Aortic smooth muscle cell (primary cell): ENCODE data around the gene IL15. TPM values are rescaled to one million over a fixed set of nuclear protein-coding genes. Genes with fewer than 3 reads are reported as not detected.

Experiments used
- total RNA-seq: library from RNA; depleted of rRNA; stranded (reverse); fragments of >200 nt; gene quantifications from 2 replicates; pipeline ENCODE4 v1.2.3, GENCODE V29; 2014

IL15 gene
- 2.9 TPM in 2 replicates for total RNA-seq

GRCh38 chr4:141636082-141636770 lies at the start of gene IL15:
Gene IL15, plus strand, starts transcription at chr4:141636583. Its CDS starts 82,882 bp downstream, at chr4:141719465.

